Activated CD8-positive, alpha-beta memory T cell treated with anti-CD3 and anti-CD28 coated beads, Interleukin-2, amount 50 U/mL, for 1 hour (primary cell): ENCODE results near the gene MBIP.
"Not testable (repeated sequence)": the region's sequence is repeated elsewhere in the genome, so short reads cannot be mapped to it uniquely, and the experiment has no call there.

Experiments
- DNase-seq: peaks from one replicate; pipeline ENCODE4 v3.0.0-alpha.2; 2020; ENCODE audit errors: extremely low read depth

MBIP gene, protein sequence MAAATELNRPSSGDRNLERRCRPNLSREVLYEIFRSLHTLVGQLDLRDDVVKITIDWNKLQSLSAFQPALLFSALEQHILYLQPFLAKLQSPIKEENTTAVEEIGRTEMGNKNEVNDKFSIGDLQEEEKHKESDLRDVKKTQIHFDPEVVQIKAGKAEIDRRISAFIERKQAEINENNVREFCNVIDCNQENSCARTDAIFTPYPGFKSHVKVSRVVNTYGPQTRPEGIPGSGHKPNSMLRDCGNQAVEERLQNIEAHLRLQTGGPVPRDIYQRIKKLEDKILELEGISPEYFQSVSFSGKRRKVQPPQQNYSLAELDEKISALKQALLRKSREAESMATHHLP

DNA sequence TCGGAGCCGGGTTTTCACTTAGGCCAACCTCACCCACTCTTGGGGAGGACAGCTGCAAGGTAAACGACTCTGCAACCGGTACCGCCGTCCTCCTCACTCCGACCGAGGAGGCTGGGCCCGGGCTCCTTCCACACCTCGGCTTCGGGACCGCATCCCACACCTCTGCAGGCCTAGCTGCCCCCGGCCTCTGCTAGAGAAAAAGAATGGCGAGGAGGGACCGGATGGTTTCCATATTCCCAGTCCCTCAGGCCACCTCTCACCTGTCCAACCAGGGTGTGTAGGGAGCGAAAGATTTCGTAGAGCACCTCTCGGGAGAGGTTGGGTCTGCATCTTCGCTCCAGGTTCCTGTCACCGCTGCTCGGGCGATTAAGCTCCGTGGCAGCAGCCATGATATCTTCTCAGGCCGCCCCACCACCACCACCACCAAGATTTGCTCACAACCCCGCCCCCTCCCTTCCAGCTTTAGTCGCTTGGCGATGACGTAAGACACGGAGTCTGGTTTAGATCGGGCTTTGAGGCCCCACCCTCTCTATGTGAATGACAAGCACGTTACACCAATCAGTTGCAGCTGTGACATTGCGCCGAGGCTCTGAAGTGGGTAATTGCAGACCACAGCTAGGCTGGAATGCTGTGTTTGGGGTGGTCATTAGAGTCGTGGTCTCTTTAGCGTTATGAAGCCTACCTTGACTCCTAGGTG is at the start of gene MBIP:
Gene MBIP, minus strand, starts transcription at position 438 of the 697 bp plus-strand sequence. Its CDS starts 49 bp downstream, at position 389.
- DNase-seq: peak; percentile 78

DNA sequence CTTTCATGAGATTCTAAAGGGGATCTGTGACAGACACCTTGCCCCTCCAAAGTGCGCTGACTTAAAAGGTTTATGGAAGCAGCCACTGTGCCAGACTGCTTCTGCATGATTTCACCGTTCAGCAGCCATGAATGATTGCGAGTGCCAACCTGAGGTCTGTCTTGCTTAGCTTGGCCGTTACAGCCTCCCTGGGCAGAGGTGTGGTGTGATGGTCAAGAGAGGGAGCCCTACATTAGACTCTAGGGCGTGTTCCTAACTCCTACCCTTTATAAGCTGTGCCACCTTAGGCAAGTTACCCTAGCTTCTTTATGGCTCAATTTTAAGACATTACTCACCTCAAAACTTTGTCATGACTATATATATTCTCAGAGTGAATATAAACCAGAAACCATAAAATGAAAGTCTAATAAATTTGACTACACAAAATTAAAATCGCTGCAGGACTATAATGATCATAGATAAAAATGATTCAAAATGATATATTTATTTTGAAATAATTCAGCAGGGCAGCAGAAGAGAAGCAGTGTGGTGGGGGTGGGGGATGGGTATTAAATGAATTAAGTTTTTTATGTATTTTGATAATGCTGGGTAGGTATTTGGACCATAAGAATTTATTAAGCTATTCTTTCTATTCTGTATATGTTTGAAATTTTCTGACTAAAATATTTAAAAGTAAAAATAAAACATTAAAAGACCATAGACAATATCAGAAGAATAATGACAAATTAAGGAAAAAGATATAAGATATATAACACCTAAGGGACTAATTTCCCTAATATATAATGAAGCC is 47.7 kb upstream of the MBIP start:
- DNase-seq: no peak

- no peak for DNase-seq
Observed at GRCh38 chr14:36365766-36366165, 45.3 kb upstream of the MBIP start.

GRCh38 chr14:36363704-36364103 is 43.3 kb upstream of the MBIP start:
- no peak for DNase-seq

- no peak for DNase-seq
Observed at GRCh38 chr14:36362648-36363047, 42.2 kb upstream of the MBIP start.

- DNase-seq: no peak
Observed at GRCh38 chr14:36361210-36361853, 40.9 kb upstream of the MBIP start.

GRCh38 chr14:36356862-36357261 is 36.4 kb upstream of the MBIP start:
- DNase-seq: no peak

- no peak for DNase-seq
Observed at GRCh38 chr14:36346052-36346451, 25.6 kb upstream of the MBIP start.

- no peak for DNase-seq
Observed at GRCh38 chr14:36344211-36344610, 23.8 kb upstream of the MBIP start.

GRCh38 chr14:36341811-36342210 is 21.4 kb upstream of the MBIP start:
- DNase-seq: not testable (repeated sequence)

- DNase-seq: no peak
Observed at GRCh38 chr14:36340276-36340890, 19.9 kb upstream of the MBIP start.

DNA sequence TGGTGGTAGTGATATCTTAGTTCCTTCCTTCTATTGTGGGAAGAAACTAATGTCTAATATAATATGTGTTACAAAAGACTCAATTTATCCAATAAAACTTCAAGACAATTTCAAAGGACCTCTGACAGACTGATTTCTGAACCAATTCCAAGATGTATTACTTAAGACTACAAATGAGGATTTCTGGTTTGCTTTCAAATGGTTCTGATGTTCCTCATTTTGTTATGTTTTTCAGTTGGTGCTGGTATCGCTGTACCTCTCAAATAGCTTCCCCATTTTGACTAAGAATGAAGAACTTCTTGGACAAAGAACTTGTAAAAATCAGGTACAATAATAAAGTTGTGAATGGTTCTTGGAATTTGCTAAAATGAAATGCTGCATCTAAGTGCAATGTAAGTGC is 19.4 kb upstream of the MBIP start:
- DNase-seq: no peak

- no peak for DNase-seq
Observed at GRCh38 chr14:36333119-36333518, 12.7 kb upstream of the MBIP start.

- DNase-seq: not testable (repeated sequence)
Observed at GRCh38 chr14:36327573-36327972, 7.1 kb upstream of the MBIP start.

GRCh38 chr14:36325853-36326252 is 5.4 kb upstream of the MBIP start:
- DNase-seq: no peak

DNA sequence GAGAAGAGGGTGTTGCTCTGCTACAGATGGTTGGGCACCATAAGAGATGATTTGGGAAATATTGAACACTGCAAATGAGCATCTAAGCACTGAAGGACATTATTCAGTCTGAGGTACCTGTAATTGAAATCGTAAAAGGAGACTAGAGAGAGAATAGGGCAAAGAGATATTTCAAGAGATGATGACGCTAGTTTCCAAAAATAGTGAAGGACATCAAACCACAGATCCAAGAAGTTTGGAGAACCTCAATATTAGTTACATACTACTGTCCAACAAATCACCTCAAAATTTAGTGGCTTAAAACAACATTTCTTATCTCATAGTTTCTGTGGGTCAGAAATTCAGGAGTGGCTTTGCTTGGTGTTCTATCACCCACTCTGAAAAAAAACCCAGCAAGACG is 4.5 kb upstream of the MBIP start:
- DNase-seq: no peak

DNA sequence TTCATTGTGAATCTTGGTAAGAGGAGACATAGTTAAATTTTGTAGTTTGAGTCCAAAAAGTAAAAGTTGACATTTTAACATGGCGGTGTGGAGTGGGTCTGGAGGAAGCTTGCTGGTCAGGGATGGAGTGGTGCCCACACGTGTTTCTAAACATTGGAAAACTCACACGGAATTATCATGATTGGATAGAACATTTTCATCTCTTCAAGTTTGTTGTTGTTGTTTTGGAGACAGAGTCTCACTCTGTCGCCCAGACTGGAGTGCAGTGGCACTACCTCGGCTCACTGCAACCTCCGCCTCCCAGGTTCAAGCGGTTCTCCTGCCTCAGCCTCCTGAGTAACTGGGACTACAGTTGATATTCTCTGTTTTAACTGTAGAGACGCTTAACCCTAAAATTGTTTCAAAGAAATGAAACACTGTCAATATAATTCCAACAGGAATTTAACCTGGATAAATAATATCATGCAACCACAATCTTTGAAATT is 502 bp upstream of the MBIP start:
- DNase-seq: no peak

DNA sequence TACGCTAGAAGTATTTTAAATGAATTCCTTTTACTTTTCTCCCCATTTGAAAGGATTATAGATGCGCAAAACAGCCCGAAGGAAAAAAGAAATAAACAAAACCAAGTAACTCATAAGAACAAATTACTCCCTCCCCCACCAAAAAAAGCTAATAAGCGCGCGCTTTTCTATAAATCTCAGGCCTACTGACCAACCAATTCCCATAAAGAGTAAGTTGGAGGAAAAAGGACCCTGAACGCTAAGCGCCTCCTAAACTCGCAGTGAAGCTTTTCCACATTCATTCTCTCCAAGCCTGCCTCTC is 588 bp downstream of the MBIP start:
- no peak for DNase-seq

GRCh38 chr14:36317650-36318049 is 2.8 kb downstream of the MBIP start:
- DNase-seq: no peak

DNA sequence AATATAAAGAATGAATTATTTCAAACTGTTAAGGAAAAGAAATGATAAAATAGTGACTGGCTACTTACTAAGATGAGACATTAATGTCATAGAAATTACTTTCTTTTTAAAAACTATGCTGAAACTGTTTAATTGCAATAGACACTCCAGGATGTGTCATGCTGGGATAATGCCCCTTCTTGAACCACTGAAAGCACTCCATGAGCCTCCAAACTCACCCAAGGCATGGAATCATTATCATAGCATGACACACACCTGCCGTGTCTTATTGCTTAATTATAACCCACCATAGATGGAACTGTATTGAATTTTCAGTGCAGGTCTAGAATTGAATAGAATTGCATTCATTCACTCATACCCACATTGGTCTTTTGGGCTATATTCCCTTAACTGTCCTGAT is 4.3 kb downstream of the MBIP start:
- no peak for DNase-seq

DNA sequence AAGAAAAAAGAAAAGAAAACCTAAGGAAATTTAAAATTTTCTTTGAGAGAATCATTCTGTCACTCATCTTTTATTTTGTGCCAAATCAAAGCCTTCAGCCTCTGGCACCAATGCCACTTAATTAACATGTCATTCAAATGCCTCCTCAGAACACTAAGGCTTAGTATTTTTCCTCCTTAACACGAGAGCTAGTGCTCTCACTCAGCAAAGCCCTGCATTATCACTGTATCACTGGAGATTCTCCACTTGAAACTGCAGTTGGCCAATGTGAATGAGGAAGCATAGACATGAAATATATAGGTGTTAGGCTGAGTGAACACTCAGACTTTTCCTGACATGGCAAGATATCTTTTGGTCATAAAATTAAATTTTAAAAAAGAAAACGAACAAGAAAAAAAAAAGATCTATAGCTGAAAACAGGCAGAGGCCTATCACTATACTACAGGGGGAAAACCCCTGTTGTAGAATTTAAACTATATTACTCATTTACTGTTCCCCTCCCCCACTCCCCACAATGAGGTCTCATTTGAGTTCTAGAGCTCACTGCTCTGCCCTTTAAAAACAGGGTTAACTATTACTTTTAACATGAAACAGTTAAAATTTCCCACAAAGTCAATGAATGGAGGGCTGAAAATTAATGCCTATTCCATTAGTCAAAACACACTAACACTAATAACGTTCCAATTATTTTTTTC is 5.1 kb downstream of the MBIP start:
- DNase-seq: no peak
